Activated T-helper 9 cell treated with anti-CD3 and anti-CD28 coated beads, Interleukin-2, amount 50 U/mL, for 16 hours (primary cell): Measurements from ENCODE around the gene INPP5K.
"Not testable (repeated sequence)": the region's sequence is repeated elsewhere in the genome, so short reads cannot be mapped to it uniquely, and the experiment has no call there.

Experiments
- DNase-seq: peaks from one replicate; pipeline ENCODE4 v3.0.0-alpha.2; 2020; ENCODE audit warnings: low read depth

Gene INPP5K

DNA sequence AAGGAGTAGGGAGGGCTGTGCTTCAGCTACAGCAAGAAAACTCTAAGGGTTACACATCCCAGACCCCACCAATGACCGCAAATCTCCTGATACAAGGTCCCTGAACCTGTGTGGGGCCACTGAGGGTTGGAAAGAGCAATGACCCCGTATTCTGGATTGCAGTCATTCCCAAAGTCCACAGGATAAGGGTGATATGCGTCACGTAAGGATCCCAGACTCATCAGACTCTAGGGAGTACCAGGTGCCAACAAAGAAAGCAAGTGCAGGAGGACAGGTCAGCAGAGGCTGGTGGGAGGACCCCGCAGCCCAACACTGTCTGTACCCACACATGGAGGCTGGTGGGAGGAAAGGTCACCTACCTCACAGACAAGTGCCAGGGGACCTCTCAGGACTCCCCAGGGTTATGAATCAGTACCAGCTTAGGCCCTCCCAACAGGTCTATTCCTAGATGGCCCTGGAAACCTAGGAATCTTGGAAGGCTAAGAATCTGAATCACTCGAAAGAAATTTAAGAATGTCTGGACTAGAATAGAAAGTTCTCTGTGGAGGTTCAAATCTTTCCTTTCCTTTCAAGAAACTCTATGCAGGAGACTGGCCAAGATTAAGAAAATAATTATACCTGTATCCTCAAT, 30.0 kb upstream of the INPP5K start:
- DNase-seq, result no peak

DNA sequence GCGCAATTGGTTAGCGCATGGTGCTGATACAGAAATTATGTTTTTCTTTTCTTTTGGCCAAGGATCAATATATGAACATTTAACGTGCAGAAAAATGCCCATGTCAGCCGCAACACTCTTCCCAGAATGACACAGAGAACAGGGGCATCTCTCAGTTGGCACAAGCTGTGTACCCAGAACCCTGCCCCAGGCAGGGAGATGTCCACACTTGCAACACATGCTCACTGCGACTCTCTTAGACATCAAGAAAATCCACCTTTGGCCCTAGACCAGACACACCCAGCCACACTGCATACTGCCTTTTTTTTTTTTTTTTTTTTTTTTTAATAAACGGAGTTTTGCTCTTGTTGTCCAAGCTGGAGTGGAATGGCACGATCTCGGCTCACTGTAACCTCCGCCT, 29.2 kb upstream of the INPP5K start:
- no peak for DNase-seq

DNA sequence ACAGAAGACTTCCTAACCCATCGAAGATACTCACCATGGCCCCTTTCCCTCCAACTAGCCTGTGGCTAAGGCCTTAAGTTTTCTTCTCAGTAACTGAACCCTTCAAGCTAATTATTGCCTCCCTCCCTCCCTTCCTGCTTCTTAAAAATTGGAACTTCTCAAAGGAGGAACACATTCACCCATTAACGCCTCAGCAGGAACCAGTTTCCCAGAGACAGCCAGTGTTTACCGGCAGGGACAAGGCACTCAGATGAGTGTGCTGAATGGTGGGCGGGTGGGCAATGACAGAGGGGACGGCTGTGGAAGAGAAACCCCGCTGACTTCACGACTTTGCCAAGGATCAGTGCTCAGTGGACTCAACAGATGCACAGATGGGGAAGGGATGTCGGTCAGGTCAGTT, 25.9 kb upstream of the INPP5K start:
- no peak for DNase-seq

DNA sequence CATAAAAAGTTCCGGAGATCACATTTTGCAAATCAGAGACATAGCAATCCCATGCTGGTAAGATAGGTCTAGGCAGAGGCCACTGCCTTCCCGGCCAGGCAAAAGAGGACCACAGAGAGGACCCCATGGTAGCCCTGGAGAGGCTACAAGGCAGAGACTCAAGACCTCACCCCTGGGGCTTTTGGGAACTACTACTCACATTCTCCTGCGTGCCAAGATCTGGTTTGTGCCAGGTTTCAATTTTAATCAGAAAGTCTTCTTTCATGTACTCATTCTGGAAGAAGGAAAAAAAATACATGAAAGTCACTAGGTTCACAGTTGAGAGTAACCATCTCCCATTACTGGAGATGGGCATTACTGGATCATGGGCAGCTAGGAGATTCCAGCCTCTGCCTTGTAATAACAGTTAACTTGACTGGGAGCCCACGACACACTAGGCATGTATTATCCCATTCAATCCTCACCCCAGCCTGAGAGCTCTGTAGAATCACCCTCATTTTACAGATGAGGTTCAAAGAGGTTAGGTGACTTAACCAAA, 25.0 kb upstream of the INPP5K start:
- DNase-seq, result no peak

DNA sequence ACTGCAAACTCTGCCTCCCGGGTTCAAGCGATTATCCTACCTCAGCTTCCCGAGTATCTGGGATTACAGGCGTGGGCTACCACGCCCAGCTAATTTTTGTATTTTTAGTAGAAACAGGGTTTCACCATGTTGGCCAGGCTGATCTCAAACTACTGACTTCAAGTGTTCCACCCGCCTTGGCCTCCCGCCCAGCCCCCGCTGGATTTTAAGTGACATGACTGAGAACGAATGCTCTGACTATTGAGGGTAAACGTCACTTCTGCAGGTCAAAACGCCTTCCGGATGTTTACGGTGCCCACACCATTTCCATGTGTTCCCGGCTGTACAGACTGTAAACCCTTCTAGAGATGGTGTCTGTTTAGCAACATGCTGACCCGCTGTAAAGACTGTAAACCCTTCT, 23.4 kb upstream of the INPP5K start:
- no peak for DNase-seq

DNA sequence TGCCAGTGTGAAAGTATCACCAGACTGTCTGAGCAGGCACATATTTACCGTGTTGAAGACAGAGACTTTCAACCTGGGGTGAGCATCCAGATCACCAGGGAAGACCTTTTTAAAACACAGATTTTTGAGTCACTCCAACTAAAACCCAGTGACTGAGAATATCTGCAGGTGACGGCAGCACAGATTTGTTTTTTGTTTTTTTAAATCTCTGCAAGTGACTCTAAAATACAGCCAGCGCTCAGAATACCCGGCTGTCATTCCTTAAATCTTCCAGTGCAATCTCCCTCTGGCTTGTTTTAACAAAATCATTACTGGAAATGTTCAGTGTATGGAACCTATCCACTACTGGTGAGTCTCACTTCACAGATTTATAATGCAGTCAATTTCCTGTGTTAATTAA, 19.3 kb upstream of the INPP5K start:
- DNase-seq, result no peak

DNA sequence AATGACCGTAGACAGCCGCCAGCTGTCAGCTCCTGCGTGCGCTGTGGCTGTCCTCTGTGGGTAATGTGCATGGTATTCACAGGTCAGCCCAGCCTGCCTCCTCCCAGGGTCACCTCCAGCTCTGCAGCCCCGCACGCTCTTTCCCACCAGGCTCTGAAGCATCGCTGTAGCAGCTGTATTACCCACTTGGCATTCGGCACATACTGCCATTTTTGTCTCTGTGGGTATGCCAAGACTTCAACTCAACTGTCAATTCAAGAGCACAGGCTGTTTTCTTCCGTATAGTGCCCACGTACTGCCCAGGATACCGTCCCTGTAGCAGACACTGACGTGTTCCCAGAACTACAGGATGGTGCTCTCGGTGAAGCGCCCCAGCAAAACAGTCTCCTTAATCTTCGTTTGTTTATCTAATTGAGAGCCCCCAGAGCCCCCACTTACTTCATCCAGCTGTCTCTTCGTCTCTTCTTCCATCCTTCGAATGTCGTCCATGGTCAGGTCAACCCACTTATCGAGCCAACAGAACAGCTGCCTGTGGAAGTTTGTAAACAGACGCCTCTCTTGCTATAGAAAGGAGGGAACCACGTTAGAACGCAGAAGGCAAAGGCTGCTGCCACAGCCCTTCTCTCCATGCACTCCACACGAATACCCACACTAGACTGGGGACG, 17.4 kb upstream of the INPP5K start:
- no peak for DNase-seq

DNA sequence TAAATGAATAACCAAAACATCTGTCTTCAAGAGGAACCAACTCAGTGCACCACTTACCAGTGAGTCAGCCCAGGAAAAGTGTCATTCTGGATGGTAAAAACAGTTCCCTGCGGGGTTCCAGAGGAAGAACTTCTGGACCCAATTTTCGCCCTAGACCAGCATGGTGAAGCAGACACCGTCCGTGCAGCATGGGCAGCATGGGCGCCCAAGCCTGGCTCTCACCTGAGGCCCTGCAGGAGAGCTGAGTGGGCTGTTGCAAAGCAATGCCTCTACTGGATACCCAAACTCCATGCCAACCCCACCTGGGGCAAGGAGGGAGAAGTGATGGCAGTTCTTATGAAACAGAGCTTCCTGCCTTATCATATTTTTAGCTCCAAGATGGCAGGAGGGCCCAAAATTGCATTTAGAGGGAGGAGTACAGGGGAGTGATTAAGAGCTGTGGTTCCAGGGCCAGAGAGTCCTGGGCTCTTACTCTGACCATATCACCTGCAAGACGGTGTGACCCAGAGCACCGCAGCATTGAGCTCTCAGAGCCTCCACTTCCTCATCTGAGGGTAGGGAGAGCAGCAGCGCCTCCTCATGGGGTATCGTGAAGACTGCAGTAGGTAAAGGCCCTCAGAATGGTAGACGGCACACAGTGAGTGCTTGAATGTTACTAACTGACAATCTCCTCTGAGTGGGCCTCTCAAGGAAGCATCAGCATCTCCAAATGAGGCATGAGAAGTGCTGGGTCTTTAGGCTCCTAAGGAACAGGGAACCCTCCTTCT, 16.6 kb upstream of the INPP5K start:
- DNase-seq, result peak; percentile 10

DNA sequence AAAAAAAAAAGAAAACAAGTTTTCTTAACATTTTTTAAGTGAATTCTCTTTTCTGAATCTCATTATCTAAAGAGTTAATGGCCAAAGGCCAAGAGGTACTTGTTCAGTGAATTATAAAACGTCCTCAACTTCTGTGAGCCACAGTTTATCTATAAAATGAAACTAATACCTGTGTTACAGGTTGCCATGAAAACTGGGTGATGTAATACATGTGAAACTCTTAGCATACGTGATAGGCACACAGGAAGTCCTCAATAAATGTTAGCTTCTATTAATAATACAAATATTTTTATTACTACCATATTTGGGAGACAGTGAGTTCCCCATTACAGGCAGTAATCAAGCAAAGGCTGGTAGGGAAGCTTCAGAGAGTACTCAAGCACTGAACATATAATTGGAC, 13.5 kb upstream of the INPP5K start:
- no peak for DNase-seq

DNA sequence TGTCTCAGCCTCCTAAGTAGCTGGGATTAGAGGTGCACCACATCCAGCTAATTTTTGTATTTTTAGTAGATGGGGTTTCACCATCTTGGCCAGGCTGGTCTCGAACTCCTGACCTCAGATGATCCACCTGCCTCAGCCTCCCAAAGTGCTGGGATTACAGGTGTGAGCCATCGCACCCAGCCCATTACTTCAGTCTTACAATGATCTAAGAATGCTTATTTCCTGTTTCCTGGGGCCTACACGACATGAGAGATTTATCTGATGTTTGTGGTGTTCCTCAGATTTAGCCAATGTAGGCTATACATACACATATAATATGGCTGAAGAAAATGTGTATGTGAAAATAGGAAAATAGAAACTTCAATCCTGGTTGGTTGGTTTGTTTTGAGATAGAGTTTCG, 10.5 kb upstream of the INPP5K start:
- not testable (repeated sequence) for DNase-seq

DNA sequence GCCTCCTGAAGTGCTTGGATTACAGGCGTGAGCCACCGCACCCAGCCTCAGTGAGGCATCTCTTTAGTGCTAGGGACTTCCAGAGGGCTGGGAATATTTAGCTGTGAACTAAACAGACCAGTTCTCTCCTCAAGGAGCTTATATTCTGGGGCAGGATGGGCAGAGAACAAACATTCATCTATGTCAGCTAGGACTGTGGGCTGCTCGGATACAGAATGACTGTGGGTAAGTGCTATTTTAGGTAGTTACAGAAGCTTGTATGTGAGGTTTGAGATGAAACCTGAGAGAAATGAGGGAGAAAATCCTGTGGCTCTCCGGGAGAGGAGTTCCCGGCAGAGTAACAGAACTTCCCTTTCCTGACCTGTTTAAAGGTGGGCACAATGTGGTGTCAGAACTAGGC, 6.2 kb upstream of the INPP5K start:
- no peak for DNase-seq

DNA sequence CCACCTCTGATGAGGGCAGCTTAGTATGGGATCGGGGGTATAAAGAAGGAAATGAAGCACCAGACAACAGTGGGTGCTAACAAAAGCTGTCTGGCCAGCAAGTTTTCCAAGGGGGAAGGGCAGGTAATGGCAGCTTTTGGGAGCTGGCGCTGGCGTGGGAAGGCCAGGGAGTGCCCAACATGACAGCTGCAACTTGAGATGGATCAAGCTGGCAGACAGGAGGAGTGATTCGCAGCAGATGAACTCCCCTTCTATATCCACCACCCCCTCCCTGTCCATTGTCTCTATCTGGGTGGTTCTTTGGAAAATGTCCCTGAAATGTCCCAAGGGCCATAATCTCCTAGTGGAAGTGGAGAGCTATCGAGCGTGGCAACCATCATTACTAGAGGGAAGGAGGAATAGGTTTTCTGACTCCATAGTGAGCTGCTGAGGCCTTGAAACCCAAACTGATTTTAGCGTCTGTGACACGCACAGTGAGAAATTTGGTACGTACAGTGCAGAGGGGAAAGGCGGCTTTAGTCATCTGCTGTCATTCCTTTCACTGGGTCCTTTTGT, 4.8 kb upstream of the INPP5K start:
- no peak for DNase-seq

DNA sequence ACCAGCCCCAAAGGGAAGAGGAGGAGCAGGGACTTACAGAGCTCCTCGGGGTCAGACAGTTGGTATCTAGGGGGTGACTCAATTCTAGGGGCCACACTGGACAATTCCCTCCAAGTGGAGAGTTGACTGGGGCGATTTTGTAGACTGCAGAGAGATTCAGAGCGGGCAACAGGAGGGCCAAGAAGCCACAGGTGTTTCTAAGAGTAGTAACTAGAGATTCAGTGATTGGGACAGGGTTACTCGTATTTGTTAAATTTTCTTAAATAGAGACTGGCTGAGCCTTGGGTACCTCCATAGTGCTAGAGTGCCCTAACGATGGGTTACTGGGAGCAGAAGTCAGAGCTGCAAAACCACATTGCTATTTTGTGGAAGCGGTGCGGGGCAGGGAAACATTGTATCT, 3.3 kb upstream of the INPP5K start:
- no peak for DNase-seq

DNA sequence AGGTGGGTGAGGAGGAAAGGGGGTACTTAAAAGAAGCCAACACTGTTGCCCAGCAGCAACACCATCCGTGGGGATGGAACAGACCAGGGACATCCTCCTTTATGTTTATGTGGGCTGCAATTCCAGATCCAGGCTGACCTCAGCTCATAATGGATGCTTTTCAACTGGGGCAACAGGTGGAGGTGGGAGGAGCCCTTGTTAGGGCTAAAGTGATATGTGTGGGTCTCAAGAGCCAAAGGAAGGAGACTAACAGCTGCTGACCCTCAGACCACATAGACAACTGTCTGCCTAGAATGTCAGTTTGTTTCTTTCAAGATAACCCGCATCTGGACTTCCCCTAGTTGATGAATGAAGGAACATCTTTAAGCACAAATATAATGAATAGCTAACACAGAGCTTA, 2.0 kb upstream of the INPP5K start:
- no peak for DNase-seq

DNA sequence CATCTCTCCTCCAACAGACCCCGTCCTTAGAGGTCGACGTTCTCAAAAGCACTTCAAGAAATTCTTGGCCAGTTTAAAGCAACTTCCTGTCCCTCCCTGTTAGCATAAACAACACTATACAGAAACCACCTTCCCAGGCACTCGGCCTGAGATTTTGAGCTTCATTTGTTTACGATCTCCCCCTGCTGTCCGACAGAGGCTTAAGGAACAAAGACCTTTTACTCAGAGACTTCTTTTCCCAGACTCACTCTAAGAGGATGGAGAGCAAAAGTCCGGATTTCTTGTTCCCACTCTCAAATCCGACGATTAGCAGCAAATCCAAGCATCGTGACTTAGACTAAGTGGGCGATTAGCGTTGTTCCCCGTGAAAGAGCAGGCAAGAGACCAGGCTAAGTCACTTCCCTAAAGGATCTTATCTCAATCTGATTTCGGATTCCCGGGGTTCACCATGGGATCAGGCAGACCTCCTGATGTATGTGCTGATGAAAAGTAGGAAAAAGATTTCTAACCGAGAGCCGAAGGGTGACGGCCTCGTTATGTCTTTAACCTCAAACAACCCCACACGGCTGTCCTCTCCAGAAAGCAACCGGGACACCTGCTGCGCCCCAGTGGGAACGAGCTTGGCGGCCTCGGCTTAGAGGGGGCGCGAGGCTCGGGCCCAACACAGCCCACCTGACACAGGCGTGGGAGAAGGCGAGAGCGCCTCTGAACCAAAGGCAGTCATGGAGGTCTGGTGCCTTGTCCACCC, 598 bp downstream of the INPP5K start:
- peak; percentile 29 for DNase-seq

DNA sequence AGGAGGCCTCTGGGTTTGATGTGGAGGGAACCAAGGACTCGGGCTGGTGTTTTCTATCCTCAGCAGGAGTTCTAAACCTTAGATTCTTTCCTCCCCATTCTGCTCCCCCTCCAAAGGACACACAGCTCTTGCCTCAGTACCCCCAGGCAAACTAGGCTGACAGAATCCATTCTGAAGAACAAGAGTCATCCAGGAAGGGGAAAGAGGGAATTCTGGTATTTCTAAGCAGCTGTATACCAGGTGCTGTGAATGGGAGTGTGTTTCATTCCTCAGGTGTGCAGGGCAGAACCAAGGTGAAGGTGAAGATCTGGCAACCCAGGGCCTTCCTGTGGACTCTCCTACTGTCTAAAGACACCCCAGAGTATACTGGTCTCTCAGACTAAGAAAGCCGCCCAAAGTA, 4.1 kb downstream of the INPP5K start:
- DNase-seq, result no peak

DNA sequence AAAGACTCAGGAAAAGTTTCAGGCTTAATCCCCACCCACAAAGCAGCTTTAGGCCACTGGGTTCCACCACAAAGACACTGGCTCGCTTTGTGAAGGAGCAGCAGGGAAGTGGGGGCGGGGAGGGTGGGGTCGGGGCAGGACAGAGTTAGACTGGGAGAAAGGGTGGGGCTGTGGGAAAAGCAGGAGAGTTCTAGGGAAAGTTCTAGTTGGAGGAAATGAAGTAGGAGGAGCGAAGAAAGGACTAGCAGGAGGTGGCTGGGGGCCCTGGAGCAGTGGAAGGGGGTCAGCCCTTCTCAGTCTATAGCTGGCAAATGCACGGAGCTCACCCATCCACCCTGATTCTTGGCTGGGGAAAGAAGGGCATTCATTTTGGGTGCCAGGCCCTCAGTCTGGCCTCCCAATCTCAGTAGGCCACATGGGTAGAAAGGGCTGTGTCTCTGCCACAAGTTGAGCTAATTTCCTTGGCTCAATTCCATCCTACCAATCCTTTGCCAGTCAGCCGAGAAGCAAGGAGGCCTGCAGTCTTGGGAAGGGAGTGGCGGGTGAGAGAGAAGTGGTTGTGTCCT, 4.6 kb downstream of the INPP5K start:
- DNase-seq, result no peak

DNA sequence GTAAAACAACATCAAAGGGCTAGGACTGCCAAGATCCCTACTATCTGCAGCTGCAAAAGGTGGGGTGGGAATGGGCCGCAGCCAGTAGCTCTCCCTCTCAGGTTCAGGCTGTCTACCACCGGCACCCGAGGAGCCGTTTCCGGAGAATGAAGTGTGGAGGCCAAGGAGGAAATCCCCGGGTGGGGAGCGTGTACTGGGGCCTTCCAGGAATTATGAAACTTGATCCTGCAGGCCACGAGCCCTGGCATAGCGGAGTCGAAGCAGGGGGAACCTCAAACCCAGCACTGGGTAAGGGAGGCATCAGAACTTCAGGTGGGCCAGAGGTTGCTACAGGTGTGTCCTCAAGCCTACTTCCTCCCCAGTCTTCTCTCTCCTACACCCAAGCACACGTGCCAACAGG, 5.1 kb downstream of the INPP5K start:
- no peak for DNase-seq

DNA sequence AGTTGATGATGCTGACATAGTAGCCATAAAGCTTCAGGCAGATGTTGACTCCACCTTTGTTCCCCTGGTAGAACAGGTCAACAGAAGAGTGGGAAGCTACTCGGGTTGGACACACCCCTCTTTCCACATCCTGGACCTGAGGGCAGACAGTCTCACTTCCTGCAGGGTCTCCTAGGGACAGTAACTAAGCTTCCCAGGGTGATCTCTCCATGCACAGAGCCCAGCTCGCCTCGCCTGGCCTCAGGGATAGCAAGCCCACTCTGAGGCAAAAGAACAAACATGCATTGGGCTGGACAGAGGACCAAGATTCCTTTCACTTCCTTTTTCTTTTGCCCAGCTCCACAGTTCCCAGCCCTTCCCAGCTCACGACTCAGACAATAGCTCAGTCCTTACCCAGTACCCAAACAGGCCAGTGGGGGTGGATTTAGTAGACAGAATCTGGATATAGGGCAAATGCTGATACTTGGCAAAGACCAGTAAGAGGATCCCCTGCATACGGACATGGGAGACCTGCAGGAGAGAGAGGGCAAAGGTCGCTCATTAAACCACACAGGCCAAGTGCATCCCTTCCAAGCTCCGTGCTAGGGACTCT, 7.0 kb downstream of the INPP5K start:
- DNase-seq, result no peak

DNA sequence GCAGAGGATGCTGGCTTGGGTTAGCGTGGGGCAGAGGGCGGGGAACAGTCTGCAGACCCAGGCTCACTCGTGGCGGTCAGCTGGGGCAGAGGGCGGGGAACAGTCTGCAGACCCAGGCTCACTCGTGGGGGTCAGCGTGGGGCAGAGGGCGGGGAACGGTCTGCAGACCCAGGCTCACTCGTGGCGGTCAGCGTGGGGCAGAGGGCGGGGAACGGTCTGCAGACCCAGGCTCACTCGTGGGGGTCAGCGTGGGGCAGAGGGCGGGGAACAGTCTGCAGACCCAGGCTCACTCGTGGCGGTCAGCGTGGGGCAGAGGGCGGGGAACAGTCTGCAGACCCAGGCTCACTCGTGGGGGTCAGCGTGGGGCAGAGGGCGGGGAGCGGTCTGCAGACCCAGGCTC, 7.7 kb downstream of the INPP5K start:
- DNase-seq, result not testable (repeated sequence)

DNA sequence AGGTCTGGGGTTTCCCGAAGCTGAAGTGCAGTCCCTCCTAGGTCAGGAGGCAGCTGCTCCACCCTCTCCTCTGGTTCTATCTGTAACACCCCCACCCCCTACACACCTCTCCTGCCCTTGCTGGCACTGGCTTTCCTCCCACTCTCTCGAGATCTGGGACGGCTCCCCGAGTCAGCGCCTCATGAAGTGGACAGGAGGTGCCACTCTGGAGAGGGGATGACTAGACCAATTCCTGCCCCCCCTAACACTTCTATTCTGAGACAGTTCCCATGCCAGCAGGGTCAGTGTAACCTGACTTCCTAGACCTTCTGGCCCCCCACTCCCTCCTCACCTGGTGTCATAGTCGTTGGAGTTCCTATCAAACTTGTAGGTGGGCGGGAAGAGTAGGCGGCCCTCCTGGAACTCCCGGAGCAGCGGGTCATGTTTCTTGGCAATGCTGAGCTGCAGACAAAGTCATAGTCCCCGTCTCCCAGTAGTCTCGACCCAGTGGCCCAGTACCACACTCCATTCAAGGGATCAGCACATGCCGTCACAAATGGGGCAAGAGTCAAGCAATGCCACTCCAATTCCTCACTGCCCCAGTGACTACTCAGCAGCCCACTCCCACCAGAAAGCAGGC, 9.7 kb downstream of the INPP5K start:
- no peak for DNase-seq
